ENCODE measurements around the gene MAP3K1.
"Not testable (repeated sequence)": the region's sequence is repeated elsewhere in the genome, so short reads cannot be mapped to it uniquely, and the experiment has no call there.

MAP3K1 gene

GRCh38 chr5:56814963-56815657 lies at the start of gene MAP3K1:
Gene MAP3K1 (plus strand): TSS chr5:56815549. CDS start chr5:56815574, 25 bp downstream.
- DNase-seq = peak; percentile 97

- DNase-seq = no peak
Measured at GRCh38 chr5:56766926-56767325, 48.4 kb upstream of the MAP3K1 start.

- DNase-seq = no peak
Measured at GRCh38 chr5:56769875-56770604, 45.3 kb upstream of the MAP3K1 start.

DNA sequence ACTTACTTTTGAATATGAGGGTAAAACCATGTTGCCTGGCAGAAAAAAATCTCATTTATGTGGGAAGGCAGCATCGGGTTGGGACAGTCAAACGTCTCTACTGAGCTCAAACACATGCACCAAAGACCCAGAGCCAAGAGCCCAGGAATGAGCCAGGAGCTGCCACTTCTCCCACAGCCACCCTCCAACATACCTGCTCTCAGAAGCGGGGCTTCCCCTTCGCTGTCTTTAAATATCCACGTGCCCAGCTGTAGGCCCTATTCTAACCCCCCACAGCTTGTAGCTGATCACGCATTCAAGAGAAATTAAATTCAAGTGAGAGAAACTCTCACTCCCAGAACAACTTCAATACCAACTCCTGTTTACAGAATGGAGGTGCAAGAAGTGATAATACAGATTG lies 42.6 kb upstream of the MAP3K1 start:
- DNase-seq = no peak

DNA sequence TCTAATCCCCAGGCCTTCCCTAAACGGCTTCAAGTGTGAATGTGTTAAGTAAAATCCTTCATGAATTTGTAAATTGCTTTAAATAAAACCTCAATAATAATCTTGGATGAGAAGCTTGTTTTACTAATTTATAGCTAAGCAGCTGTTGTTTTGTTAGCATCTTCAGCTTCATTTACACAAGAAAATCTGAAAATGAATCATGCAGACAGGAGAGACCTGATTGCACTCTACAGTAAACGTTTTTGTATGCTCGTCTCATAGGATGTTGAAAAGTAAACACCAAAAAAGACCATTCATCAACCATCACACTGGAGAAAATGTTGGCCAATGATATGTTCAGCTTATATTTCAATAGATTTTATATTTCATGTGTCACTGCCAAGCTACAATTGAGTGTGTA lies 40.4 kb upstream of the MAP3K1 start:
- no peak for DNase-seq

GRCh38 chr5:56776212-56776846 lies 39.0 kb upstream of the MAP3K1 start:
- DNase-seq = not testable (repeated sequence)

DNA sequence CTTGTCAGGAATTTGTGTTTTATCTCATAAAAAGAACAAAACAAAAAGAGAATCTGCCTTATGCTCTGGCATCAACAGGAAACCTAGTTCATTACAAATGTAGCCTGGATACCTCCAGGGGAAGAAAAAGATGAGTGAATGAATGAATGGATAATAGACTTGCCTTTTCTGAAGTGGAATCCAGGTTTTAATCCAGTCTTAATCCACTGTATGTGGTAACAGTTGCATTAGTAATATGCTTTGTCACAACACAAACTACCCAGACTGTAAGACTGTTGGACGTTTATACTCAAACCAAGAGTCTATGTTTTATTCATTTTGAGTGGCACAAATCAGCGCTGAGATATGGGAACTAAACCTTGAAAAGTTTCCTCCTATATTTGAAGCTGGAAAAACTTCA lies 32.1 kb upstream of the MAP3K1 start:
- DNase-seq = no peak

GRCh38 chr5:56786346-56786745 lies 29.0 kb upstream of the MAP3K1 start:
- no peak for DNase-seq

- DNase-seq = no peak
Measured at GRCh38 chr5:56791396-56791795, 24.0 kb upstream of the MAP3K1 start.

DNA sequence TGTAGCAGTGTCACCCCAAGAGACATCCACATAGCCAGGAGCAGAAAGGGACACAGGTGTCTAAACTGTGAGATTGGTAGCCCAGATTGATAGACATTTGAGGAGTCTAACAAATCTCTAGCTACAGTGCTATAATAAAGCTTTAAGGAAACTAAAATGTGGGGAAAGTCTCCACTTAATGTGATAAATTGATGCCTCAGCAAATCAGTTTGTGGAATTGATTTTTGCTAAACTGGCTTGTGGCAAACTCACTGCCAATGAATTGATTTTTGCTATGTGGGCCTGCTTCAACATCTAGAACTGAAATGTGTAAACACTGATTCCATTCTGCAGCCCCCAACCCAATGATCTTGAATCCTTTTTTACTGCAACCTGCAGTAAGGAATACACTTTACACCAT lies 16.8 kb upstream of the MAP3K1 start:
- no peak for DNase-seq

DNA sequence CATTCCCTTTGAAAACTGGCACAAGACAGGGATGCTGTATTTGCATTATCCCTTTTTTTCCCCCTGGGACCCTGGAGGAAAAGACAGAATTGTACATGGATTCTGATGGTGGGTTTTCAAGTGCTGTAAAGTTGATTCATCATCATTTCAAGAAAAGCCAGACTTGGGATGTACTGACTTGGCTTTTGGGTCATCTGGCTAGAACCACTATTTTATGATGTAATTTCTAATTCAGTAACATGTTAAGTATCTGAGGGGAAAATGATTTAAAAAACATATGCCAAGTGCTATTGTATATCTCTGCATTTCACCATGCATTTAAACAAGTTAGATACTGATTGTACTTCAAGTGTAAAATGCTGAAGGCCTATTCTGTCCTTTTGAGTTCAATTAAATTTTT lies 15.2 kb upstream of the MAP3K1 start:
- DNase-seq = no peak

- no peak for DNase-seq
Measured at GRCh38 chr5:56801256-56801655, 14.1 kb upstream of the MAP3K1 start.

DNA sequence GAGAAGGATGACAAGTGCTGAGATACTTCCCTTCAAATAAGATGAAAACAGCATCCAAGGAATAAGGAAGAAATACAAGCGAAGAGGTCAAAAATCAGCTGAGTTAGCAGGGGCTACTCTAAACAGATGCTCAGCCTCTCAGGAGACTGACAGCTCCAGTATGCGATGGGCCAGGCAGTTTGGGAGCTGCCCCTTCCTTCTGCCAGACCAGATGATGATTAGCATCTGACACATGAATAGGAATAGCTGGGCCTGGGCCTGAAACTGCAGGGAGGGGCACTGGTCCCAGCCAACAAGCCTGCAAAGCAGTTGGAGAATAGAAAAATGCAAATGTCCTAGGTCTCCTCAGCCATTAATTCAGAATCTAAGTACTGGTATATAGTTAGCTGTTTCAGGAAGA lies 13.1 kb upstream of the MAP3K1 start:
- DNase-seq = no peak

DNA sequence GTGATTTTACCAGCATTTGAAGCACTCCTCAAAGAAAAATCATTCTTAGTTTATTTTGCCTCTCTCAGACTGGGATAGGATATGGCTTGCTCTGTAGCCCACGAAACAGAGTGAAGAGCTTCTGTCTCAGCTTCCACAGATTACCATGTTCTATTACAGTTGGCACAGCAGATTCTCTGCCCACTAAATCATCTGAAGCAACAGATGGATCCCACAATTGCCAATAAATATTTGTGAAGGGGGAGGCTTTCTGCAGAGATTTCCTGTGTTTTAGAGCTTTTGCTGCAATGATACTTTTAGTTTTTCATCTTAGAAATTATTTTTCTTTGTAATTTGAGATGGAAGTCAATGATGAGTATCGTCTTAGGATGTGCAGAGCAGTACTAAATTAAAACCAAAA lies 12.3 kb upstream of the MAP3K1 start:
- DNase-seq = no peak

DNA sequence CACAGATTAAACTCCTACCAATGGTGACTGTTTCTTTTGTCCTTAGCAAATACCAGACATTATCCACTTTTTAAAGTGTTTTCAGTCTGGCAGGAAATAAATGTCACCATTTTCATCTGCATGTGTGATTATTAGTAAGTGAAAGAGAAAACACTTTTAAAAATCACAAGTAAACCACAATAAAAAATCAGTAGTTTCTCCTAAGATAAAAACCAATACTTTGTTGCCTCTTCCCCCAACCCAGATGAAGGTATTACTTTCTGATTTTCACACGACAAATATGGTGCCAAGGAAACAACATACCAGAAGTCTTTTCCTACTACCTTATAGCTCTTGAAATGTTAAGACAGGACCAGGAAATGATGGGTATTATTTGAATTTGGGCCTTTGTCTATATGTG lies 11.5 kb upstream of the MAP3K1 start:
- DNase-seq = no peak

GRCh38 chr5:56807679-56808078 lies 7.7 kb upstream of the MAP3K1 start:
- DNase-seq = no peak

- DNase-seq = no peak
Measured at GRCh38 chr5:56808211-56808610, 7.1 kb upstream of the MAP3K1 start.

DNA sequence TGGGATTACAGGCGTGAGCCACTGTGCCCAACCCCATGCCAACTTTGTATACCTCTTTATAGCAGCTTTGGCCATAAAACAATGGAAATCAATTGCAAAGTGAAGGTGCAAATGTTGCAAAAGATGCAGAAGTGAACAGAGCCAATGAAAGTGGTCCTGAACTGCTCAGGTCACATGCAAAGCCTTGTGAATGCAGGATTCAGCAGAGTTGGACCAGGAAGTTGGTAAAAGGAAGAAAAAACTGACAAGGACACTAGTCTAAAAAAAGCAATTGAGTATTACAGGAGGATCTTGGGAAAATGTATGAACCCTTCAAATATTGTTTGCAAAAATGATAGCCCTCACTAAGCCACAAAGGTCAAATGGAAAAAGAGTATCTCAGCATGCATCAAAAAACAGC lies 4.5 kb upstream of the MAP3K1 start:
- no peak for DNase-seq

DNA sequence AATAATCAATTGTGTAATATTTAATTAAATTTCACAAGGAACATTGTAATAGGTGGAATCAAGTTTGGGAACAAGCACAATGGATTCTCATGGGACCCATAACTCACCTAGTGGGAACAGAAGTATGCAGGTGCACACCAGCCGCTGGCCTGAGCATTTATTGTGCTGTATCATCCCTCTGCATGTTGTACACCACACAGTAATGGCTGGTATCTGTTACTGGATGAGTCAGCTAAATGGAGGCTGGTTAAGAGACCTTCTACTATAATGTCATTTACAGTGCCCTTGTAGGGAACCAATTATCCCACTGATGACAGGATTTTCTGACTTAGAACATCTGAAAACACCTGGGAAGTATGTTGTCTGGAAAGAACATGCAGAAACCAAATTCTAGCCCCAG lies 3.2 kb upstream of the MAP3K1 start:
- DNase-seq = peak; percentile 63

DNA sequence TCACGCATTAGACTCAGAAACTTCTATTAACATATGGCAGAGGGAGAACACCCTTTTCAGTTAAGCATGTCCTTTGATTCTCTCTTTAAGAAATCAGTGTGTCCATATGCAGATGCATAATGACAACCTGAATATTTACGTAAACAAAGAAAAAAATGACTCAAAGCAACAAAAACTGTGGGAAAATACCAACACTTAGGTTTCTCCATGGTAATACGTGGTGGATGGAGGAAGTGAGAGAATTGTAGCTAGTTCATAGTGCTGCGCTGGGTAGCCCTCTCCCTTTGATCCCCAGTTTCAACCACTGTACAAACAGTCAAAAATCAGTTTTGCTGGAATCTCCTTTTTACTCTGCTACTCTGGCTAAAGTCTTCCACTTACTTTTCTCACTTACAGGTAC lies 2.0 kb upstream of the MAP3K1 start:
- DNase-seq = no peak

GRCh38 chr5:56814361-56814962 lies 887 bp upstream of the MAP3K1 start:
- peak; percentile 63 for DNase-seq

GRCh38 chr5:56815658-56816545 lies 553 bp downstream of the MAP3K1 start:
- DNase-seq = peak; percentile 54
